Common myeloid progenitor, CD34-positive (primary cell): Measurements from ENCODE around the gene DPEP2NB.
"Not testable (repeated sequence)": the region's sequence is repeated elsewhere in the genome, so short reads cannot be mapped to it uniquely, and the experiment has no call there.

ENCODE experiments used
- CTCF ChIA-PET: fragments of 350-600 bp; sonication (Branson Sonifier 250); formaldehyde crosslinking; loops from one replicate; lab custom pipeline; 2021; ENCODE audit warnings: antibody characterized with exemption; lab: Charles Lee
- POLR2A ChIA-PET: fragments of 350-600 bp; sonication (Branson Sonifier 250); formaldehyde crosslinking; loops from one replicate; lab custom pipeline; 2021; ENCODE audit warnings: antibody characterized with exemption; lab: Charles Lee
- DNase-seq, 3 donors: peaks; one replicate each; pipeline versions ENCODE4 v3.0.0 to v3.0.0-alpha.2; 2013
- H3K27ac ChIP-seq, 2 experiments: 1 replicate in 1 of 2; 2 replicates in 1 of 2; pipeline ENCODE4 v1.7.0; 2013; ENCODE audit warnings: inconsistent platforms in 2 of 2, low read length in 2 of 2, mild to moderate bottlenecking in 2 of 2, low read depth in 1 of 2, moderate library complexity in 1 of 2; ENCODE audit not compliant: severe bottlenecking in 2 of 2, insufficient read depth in 1 of 2, poor library complexity in 1 of 2
- H3K27me3 ChIP-seq, 5 experiments: replicated peaks in 2 of 5; 1 replicate in 3 of 5; 2 replicates in 2 of 5; pipeline versions ENCODE4 v1.6.1 to v1.7.0; 2013; ENCODE audit warnings: low read length in 4 of 5, mild to moderate bottlenecking in 2 of 5, moderate library complexity in 2 of 5, inconsistent platforms in 1 of 5; ENCODE audit not compliant: insufficient read depth in 5 of 5, control insufficient read depth in 4 of 5
- H3K36me3 ChIP-seq, 4 experiments: 1 replicate in 2 of 4; 2 replicates in 2 of 4; pipeline versions ENCODE4 v1.6.1 to v1.7.0; 2013; ENCODE audit warnings: low read length in 3 of 4, control low read depth in 1 of 4, mild to moderate bottlenecking in 1 of 4; ENCODE audit not compliant: control insufficient read depth in 4 of 4, insufficient read depth in 4 of 4
- H3K4me1 ChIP-seq, 4 experiments: 1 replicate in 3 of 4; 2 replicates in 1 of 4; pipeline versions ENCODE4 v1.6.1 to v1.7.1; 2013; ENCODE audit warnings: low read length in 3 of 4, mild to moderate bottlenecking in 3 of 4, control low read depth in 1 of 4, inconsistent platforms in 1 of 4, moderate library complexity in 1 of 4; ENCODE audit not compliant: control insufficient read depth in 4 of 4, insufficient read depth in 4 of 4; ENCODE audit errors: control extremely low read depth in 1 of 4
- H3K4me3 ChIP-seq, 7 experiments: 1 replicate in 4 of 7; 2 replicates in 3 of 7; pipeline versions ENCODE4 v1.5.1 to v1.7.0; 2013; ENCODE audit warnings: mild to moderate bottlenecking in 7 of 7, low read length in 6 of 7, moderate library complexity in 6 of 7, inconsistent platforms in 2 of 7, low read depth in 2 of 7, control low read depth in 1 of 7; ENCODE audit not compliant: insufficient read depth in 4 of 7, control insufficient read depth in 1 of 7; ENCODE audit errors: extremely low read depth in 1 of 7
- H3K9me3 ChIP-seq, 5 experiments: 1 replicate in 4 of 5; 2 replicates in 1 of 5; pipeline versions ENCODE4 v1.6.1 to v1.7.1; 2013; ENCODE audit warnings: low read length in 4 of 5, mild to moderate bottlenecking in 2 of 5, inconsistent platforms in 1 of 5, low read depth in 1 of 5, moderate library complexity in 1 of 5; ENCODE audit not compliant: control insufficient read depth in 4 of 5, insufficient read depth in 2 of 5; ENCODE audit errors: control extremely low read depth in 1 of 5
- WGBS: methylation state at CpG from one replicate; pipeline ENCODE4 v1.1.5; 2013; ENCODE audit not compliant: insufficient coverage; 5-methylcytosine and 5-hydroxymethylcytosine counted together

Gene DPEP2NB

DNA sequence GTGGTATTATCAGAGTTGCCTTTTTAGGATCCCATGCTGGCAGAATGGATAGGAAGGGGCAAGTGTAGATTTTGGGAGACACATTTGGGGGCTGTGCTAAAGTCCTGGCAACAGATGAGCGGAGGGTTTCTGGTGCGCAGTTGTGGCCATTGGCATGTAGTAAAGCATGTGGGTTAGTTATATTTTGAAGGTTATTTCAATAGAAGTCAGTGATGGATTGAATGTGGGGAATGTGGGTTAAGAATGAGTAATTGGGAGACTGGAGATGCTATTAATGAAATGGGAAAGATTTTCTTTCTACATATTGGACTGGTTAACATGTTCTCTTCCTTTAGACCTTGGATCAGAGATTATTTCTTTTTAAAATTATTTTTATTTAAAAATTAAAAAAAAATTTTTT is 17.4 kb upstream of the DPEP2NB start:
- H3K36me3 ChIP-seq: peaks cover 4 to 20% (median 8%) of the 10 kb centered on the region in 4 experiments
- H3K9me3 ChIP-seq: no peaks in the 10 kb centered on the region
- no peak overlapping the region for H3K27ac ChIP-seq
- DNase-seq: no peak
- no peaks in the 10 kb centered on the region for H3K27me3 ChIP-seq
- ChIA-PET POLR2A (interaction anchor here (0.6 kb wide), 1 partner anchor 11 kb away, joined by 3 read pairs; no protein-coding TSS in a partner anchor), CTCF (interaction anchor here (0.7 kb wide), 1 partner anchor 21 kb away, joined by 3 read pairs; no protein-coding TSS in a partner anchor)
- peaks cover 4 to 7% (median 5%) of the 10 kb centered on the region in 4 experiments for H3K4me1 ChIP-seq
- WGBS: 89% methylated on average over 2 of the region's 2 CpGs
- H3K4me3 ChIP-seq: no peak overlapping the region

DNA sequence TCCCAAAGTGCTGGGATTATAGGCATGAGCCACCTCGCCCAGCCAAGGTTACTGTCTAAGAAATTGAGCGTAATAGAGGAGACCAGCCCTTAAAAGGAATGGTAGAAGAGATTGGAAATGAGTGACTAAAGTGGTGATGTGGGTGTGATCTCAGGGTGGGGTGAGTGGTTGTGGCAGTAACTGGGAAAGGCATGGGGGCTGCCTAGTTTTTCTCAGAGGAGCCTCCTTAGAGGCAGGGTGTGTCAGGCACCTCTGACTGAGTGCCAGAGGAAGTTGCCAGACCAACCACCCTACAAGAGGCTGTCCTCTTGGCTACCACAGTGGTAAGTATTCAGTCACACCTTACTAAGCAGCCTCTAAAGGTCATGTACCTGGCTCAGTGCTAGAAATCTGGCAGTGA is 16.2 kb upstream of the DPEP2NB start:
- DNase-seq: no peak
- WGBS: 100% methylated on average over 1 of the region's 2 CpGs
- no peaks in the 10 kb centered on the region for H3K4me1 ChIP-seq
- H3K9me3 ChIP-seq: no peaks in the 10 kb centered on the region
- ChIA-PET POLR2A (no interaction called here), CTCF (interaction anchor here (0.7 to 1.2 kb wide), 2 partner anchors 8 to 9 kb away, joined by 3 read pairs; no protein-coding TSS in a partner anchor)
- H3K4me3 ChIP-seq: no peak overlapping the region
- H3K27me3 ChIP-seq: no peaks in the 10 kb centered on the region
- no peak overlapping the region for H3K27ac ChIP-seq
- H3K36me3 ChIP-seq: peaks cover 6 to 25% (median 15%) of the 10 kb centered on the region in 4 experiments

DNA sequence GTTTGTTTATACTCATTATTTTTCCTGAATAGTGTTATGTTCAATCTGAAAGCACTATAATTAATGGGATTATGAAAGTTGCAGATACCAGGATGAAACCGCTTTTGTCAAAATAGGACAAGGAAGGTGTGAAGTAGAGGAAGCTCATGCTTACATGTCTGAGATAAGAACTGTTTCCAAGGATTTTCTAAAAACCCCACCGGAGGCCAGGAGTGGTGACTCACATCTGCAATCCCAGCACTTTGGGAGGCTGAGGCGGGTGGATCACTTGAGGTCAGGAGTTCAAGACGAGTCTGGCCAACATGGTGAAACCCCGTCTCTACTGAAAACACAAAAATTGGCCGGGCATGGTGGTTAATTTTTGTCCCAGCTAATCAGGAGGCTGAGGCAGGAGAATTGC is 14.4 kb upstream of the DPEP2NB start:
- peaks cover 6 to 33% (median 18%) of the 10 kb centered on the region in 4 experiments for H3K36me3 ChIP-seq
- H3K4me1 ChIP-seq, H3K9me3 ChIP-seq, H3K4me3 ChIP-seq, POLR2A ChIA-PET, H3K27me3 ChIP-seq, H3K27ac ChIP-seq, DNase-seq: not testable (repeated sequence)
- 100% methylated on average over 5 of the region's 6 CpGs for WGBS
- CTCF ChIA-PET: interaction anchor here (1.1 to 2.4 kb wide), 3 partner anchors 10 to 38 kb away, joined by 3 to 7 read pairs (median 3); no protein-coding TSS in a partner anchor

DNA sequence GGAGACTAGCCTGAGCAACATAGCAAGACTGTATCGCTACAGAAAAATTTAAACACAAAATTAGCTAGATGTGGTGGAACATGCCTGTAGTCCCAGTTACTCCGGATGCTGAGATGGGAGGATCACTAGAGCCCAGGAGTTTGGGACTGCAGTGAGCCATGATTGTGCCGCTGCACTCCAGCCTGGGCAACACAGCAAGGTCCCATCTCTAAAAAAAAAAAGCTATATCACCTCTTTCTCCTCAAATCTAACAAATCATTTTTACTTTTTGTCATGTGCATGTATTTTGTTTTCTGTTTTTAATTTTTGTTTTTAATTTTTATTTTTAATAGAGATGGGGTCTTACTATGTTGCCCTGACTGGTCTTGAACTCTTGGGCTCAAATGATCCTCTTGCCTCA is 13.3 kb upstream of the DPEP2NB start:
- no peaks in the 10 kb centered on the region for H3K9me3 ChIP-seq
- peaks cover 6 to 33% (median 18%) of the 10 kb centered on the region in 4 experiments for H3K36me3 ChIP-seq
- DNase-seq: no peak
- H3K27ac ChIP-seq: no peak overlapping the region
- 96% methylated on average over 2 of the region's 3 CpGs for WGBS
- POLR2A ChIA-PET: no interaction called here
- peaks cover 0 to 6% (median 4%) of the 10 kb centered on the region in 4 experiments for H3K4me1 ChIP-seq
- CTCF ChIA-PET: interaction anchor here (1.1 to 2.4 kb wide), 6 partner anchors 11 to 51 kb away, joined by 3 to 7 read pairs (median 4); partner anchors contain the start of gene DPEP2NB
- H3K27me3 ChIP-seq: no peaks in the 10 kb centered on the region
- H3K4me3 ChIP-seq: no peak overlapping the region

DNA sequence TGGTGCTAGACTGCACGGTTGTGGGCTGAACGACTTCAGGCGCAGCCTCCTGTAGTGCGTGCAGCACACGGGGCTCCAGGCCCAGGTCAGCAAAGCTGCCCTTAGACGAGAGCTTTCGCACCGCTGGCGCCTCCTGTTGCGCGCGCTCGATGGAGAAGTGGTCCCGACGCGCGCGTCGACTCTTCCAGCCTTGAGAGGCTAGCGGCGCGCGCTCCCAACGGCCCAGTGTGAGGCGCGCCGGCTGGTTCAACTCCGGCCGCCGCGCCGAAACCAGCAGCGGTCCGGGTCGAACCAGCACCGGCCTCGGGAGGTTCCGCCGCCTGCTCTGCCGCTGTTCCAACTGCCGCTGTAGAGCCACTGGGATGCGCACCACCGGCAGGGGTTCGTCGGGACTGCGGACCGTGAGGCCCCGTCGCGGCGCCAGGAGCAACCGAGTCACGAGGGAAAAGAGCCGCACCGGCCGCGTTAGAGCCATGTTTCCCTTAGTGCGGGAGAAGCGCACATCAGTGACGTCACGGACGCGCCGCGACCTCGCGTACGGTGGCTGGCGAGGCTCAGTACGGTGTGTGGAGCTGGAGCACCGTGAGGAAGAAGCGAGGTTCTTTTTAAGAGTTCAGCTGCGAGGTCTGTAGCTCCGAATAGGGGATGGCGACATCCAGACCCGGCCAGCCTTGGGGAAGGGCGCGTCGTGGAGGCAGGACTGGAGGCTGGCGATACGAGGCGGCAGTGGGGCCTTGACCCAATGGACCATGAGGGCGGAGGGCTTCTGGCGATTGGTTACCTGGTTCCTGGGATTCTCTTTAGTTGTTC is 7.2 kb upstream of the DPEP2NB start, which contains the start of the genes DDX28 and DUS2:
Gene DDX28 (minus strand): TSS at position 505 of the 810 bp plus-strand sequence. CDS start 30 bp downstream, at position 475.
Gene DUS2 (plus strand): TSS at position 557 of the 810 bp plus-strand sequence. CDS start 14,740 bp downstream, outside the sequence.
- Histone ChIP-seq H3K4me3 (peak within 1 kb of the TSS; percentile 93 to 98 (median 95)), H3K36me3 (peaks cover 1 to 32% (median 14%) of the 10 kb centered on the region in 4 experiments), H3K9me3 (no peaks in the 10 kb centered on the region), H3K27ac (peak within 1 kb of the TSS; percentile 82 to 92), H3K27me3 (no peaks in the 10 kb centered on the region), H3K4me1 (peaks cover 7 to 29% (median 23%) of the 10 kb centered on the region in 4 experiments)
- ChIA-PET CTCF (interaction anchor here (0.6 to 3.3 kb wide), 14 partner anchors 9 to 206 kb away, joined by 3 to 19 read pairs (median 4); no protein-coding TSS in a partner anchor), POLR2A (interaction anchor here (0.6 to 2.0 kb wide), 12 partner anchors 10 to 98 kb away, joined by 3 to 14 read pairs (median 4); partner anchors contain the start of gene DPEP2)
- WGBS: under 1% methylated on average over 83 of the region's 84 CpGs
- peak; percentile 94 to 97 (median 97) for DNase-seq

DNA sequence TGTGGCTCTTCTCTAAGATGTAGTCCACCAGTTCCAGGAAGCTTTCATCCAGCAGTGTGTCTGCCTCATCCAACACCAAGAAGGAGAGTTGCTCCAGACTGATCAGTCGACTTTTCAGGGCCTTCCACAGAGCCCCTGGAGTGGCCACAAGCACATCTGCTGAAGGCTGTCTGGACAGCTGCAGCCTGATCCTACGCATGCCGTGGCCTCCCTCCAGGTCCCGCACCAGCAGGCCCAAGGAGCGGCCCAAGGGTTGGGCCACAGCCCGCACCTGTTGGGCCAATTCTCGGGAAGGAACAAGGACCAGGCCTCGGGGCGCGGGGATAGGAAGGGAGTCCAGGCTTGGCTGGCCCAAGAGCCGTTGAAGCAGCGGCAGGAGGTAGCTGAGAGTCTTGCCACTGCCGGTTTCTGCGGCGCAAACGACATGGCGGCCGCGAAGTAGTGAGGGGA is 6.6 kb upstream of the DPEP2NB start:
- ChIA-PET CTCF (interaction anchor here (0.9 to 3.3 kb wide), 7 partner anchors 16 to 206 kb away, joined by 3 to 19 read pairs (median 4); no protein-coding TSS in a partner anchor), POLR2A (interaction anchor here (0.6 to 2.0 kb wide), 8 partner anchors 9 to 37 kb away, joined by 3 to 14 read pairs (median 5); partner anchors contain the start of gene DPEP2)

More for the DNA sequence above, 6.6 kb upstream of the DPEP2NB start:
- WGBS: 15% methylated on average over 18 of the region's 19 CpGs
- Histone ChIP-seq H3K27me3 (no peaks in the 10 kb centered on the region), H3K9me3 (no peaks in the 10 kb centered on the region), H3K36me3 (peaks cover 0 to 26% (median 10%) of the 10 kb centered on the region in 4 experiments), H3K4me1 (peaks cover 7 to 29% (median 23%) of the 10 kb centered on the region in 4 experiments), H3K4me3 (peak overlapping the region; percentile 93 to 98 (median 95)), H3K27ac (peak overlapping the region; percentile 82 to 92)
- DNase-seq: no peak
